GM18499 (cell line): ENCODE data around the gene CD300H.

Experiments
- ATAC-seq: cut with Tn5 transposase; IDR thresholded peaks from one replicate; pipeline ENCODE4 v1.9.1; 2021; ENCODE audit warnings: moderate number of reproducible peaks; ENCODE audit not compliant: insufficient read depth, unreplicated experiment

The CD300H gene

DNA sequence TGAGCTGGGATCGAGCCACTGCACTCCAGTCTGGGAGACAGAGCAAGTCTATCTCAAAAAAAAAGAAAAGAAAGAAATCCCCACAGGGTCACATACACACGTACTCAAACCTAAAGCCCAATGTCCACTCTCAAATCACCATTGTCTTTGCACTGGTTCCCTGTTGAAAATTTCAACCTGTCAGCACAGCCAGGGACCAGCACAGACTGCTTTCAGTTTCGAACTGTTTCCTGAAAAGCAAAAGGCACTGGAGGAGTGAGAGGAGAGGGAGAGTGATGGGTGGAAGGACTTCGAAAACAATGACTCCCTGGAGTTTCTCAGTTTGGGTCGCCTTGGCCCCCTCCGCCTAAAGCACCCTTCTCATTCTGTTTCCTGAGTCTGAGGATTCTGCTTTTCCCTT is 12.4 kb downstream of the CD300H start:
- ATAC-seq, result no peak

DNA sequence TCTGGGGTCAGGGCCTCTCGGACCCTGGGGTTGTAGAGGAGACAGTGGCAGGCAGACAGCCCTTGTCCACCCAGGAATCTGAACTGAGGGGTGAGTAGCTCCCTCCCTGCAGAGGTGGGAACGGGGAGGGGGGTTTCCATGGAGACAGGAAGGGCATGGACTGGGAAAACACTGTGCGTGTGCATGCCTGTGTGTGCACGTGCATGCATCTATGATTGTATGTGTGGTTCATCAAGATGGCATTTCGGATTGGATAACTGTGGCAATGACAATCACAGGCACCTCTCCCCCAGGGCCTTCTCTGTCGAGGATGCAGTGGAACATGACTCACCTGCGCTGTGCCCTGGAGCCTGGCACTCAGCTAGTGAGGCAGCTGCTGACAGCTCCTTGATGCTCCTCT is 15.3 kb downstream of the CD300H start:
- ATAC-seq, result no peak

DNA sequence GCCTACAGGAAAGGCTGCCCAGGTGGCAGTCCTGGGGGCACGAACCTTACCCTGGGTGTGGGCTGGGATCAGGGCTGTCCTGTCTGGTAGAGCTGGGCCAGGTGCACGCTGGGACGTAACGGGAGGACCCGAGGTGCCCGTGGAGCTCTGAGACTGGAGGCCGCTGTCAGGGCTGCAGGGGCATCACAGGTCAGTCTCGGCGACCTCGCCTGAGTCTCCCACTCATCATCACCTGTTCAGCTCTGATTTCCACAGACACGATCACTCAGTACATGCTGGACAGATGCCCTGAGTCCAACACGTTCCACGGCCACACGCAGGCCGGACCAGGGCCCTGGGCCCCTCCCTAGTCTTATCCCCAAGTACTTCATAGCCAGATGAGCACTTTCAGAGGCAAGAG is 16.7 kb downstream of the CD300H start:
- no peak for ATAC-seq

DNA sequence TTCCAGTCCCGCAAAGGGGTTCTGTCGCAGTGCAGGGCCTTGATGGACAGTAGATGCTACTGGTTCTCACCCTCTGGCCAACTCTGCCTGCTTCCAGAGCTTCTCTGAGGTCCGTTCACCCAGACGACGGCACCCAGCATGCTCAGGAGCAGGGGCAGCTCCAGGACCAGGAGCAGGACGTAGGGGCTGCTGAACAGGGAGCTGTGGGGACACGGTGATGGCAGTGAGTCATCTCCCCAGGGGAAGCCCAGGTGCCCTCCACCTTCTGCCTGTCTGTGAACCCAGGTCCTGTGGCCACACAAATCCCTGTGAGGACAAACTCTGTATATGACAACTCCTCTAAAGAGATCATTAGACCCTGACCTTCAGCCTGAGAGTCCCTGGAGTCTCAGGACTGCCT is 18.0 kb downstream of the CD300H start:
- ATAC-seq, result no peak

DNA sequence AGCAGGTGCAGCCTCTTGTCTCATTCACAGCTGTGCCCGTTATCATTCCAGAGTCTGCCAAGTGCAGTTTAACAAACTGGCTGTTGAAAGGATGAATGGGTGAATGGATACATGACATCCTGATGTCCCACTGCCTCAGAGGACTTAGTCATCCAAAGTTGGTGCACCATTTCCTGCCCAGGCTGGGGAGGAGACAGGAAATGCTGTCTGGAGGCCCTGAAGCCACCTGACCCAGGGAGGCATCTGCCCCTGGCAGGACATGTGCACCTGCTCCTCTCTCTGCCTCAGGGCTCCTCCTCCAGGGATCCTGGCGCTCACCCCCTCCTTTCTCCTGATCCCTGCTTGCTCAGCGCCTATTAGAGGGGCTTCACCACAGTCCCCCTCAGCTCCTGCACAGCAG is 19.6 kb downstream of the CD300H start:
- ATAC-seq, result no peak

DNA sequence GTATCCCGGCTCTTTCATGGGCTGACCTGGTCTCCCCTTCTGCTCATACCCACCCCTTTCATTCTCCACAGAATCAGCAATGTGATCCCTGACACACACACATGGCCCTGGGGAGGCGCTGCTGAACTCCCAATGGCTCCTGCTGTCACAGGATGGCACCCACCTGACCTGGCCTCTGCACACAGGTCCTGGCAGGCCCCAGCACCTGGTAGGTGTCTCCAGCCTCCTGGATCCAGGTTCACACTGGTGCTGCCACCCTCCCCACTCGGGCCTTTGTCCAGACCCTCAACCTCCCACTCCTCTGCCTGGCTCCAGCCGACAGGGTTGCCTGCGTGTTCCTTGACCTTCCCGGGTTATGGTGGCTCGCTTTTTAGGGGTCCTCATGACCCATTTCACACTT is 20.0 kb downstream of the CD300H start:
- no peak for ATAC-seq

DNA sequence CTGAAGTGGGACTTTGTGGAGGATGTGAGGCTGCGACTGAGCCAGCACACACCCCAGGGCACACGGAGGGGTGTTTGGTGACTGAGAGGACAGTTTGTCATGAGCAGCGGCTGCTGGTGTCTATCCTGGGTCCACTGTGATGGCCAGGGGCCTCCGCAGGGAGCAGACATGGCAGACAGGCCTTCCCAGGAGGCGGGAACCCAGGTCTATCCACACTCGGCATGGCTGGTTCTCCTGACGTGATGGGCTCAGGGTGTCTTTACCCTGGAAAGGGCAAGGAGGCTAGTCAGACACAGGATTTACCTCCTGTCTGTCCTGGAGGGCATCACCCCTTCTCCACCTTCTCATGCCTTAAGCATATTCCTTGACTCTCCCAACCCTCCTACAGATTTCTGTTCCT is 20.7 kb downstream of the CD300H start:
- ATAC-seq, result no peak

DNA sequence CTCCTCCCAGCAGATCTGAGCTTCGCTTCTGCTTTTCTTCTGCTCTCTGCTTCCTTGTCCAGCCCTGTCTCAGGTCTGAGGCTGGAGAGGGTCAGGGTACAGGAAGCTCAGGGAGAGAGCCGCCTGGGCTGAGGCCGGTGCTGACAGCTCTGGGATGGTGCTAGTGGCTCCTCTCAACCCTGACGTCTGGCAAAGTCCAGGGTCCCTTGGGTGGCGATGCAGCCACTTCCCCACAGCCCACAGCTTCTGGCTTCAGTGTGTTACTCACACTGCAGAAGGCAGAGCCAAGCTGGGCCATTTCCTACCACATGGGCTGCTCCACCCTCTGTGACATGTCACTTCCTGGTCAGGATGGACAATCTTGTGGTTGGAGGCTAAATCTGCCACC is 21.5 kb downstream of the CD300H start, which contains the start of gene CD300C:
CD300C (minus strand) TSS at position 273 of the 388 bp plus-strand sequence. CDS start 333 bp downstream, outside the sequence.
- ATAC-seq, result no peak

DNA sequence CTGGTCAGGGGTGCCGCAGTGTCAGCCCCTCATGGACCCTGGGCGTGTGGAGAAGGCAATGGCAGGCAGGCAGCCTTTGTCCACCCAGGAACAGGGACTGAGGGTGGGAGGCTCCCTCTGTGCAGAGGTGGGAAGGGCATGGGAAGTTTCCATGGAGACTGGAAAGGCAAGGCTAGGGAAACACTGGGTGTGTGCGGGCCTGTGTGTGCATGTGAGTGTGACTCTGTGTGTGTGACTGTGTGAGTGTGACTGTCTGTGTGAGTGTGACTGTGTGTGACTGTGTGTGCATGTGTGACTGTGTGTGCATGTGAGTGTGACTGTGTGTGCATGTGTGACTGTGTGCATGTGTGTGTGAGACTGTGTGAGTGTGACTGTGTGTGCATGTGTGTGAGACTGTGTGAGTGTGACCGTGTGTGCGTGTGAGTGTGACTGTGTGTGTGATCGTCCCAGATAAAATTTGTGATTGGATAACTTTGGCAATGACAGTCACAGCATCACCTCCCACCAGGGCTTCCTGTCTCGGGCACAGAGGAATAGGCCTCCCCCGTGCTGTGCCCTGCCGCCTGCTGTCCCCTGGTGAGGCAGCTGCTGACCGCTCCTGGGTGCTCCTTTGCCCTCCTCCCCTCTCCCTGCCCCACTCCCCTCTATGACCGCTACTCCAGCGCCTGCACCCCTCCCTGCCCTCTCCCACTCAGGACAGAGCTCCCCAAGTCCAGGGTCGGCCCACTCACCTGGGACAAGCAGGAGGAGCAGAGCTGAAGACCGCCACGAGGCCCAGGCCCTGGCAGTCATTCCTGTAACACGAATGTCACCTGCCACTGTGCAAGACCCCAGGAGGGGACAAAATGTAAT is 22.1 kb downstream of the CD300H start:
- no peak for ATAC-seq

DNA sequence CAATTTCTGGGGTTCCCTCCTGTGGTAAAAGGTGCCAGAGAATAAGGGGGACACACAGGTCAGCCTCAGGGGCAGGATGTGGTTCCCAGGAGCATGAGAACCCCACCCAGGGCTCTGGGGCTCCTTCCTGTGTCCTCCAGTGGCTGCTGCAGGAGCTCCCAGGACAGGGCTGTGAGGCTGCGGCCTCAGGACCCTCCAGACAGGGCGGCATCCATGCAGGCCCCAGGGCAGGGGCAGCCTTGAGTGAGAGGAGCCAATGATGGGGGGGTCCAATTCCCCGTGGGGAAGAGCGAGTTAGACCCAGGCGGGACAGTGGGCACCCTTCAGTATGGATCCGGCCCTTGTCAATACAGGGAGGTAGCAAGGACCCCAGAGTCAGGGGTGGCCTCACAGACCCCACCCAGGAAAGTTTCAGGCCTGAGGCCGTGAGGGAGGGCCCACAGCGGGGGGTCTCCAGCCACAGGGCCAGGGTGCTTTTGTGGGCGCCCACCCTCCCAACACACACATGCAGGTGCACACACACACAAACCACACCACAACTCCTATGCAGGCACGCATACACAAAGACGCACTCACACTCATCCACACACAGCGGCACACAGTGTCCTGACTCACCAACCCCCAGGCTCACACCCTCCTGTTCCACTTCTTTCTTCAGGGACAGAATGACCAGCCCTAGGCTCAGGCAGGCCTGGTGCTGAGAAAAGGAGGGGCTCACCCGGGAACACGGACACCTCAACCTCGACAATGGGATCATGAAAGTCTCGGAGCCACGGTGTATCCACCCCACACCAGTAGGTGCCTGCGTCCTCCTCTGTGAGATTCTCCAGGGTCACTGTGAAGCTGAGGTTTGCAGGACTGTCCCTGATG is 23.2 kb downstream of the CD300H start:
- ATAC-seq, result no peak

DNA sequence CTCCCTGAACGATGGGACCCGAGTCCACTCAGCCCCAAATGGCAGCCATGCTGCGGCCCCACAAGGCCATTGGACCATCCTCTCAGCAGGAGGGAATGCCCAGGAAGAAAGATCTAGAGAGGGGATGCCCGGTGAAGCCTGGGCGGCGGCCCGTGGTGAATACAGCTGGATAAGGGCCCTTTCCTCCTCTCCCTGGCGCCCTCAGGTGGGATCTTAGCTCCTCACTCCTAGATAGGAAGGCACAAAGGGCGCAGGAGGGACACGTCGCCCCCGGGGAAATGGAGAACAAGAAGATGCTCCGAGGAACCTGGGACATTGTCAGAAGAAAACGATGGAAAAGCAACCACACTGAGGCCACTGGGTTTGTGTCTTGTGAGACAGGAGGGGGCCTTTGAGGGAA is 23.9 kb downstream of the CD300H start:
- no peak for ATAC-seq

DNA sequence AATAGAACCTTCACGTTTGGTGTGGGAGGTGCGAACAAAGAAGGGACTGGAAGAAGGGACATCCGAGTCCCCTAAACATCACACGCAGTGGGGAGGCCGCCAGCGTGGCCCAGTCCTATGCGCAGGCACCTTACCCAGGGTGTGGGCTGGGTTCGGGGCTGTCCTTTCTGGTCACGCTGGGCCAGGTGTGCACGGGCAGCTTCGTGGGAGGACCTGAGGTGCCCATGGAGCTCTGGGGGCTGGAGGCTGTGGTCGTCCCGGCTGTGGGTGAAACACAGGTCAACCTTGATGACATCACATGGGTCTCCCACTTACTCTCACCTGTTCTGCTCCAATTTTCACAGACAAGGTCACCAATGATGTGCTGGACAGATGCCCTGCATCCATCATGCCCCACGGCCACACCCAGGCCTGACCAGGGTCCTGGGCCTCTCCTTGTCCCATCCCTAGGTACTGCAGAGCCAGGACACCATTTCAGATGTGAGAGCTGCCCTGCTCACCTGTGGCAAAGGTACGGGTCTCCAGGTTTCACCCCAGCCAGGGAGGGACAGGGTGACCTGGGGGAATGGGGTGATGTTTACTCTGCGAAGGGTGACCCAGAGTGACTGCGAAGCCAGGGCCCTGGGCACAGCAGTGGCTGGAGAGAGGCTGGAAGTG is 24.5 kb downstream of the CD300H start:
- no peak for ATAC-seq

DNA sequence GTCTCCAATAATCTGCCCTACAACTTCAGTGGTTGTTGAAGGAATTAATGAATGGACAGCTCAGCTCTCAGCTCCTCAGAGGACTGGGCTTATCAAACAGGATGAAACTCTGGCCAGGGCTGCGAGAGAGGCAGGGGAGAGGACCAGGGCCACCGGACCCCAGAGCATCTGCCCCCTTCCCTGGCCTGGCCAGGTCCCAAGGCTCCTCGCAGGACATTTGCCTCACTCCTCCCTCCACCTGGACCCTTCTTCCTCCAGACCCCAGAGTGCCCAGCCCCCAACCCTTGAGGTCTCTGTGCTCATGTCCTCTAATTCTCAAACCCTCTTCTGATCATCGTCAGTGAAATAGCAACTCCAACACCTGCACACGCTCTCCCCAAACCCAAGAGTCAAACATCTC is 25.1 kb downstream of the CD300H start:
- ATAC-seq, result no peak

DNA sequence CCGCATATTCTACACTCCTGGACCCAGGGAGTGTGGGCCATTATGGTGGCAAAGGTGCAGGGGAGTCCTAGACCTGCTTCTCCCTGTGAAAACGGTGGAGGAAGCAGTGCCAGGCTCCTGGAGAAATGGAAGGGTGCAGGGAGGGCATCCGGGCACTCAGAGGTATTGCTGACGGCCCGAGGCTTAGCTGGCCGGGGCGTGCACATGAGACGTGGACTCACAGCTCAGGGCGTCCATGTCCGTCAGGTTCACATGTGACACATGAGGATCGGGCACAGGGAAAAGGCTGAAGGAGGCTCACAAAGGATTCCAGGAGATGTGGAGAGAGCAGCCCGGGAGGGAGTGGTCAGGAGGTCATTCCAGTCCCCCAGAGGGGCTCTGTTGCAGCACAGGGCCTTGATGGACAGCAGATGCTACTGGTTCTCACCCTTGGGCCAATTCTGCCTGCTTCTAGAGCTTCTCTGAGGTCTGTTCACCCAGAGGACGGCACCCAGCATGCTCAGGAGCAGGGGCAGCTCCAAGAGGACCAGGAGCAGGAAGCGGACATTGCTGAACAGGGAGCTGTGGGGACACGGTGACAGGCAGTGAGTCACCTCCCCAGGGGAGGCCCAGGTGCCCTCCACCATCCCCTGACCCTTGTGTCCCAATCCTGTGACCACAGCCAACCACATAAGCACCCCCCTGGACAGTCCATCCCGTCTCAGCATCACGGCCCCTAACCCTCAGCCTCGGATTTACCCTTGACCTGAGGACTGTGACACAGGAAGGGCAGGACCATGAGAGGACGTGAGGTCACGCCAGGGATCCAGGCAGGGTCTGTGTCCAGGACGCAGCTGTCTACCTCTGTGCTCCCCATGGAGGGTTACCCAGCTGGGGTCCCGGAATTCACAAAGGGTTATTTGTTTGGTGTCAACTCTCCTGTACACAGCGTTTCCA is 25.9 kb downstream of the CD300H start:
- no peak for ATAC-seq

DNA sequence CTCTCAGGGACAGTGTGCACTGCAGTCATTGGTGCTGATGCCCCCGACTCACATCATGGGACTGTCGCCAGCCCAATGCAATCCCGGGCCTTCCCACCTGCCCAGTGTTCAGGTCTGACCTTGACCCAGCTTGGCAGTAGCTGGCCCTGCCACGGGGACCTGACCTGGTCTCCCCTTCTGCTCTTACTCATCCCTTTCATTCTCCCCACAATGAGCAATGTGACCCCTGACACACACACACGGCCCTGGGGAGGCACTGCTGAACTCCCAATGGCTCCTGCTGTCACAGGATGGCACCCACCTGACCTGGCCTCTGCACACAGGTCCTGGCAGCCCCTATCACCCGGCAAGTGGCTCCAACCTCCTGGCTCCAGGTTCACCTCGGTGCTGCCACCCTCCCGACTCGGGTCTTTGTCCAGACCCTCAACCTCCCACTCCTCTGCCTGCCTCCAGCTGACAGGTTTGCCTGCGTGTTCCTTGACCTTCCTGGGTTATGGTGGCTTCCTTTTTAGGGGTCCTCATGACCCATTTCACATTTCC is 28.0 kb downstream of the CD300H start:
- ATAC-seq, result no peak

DNA sequence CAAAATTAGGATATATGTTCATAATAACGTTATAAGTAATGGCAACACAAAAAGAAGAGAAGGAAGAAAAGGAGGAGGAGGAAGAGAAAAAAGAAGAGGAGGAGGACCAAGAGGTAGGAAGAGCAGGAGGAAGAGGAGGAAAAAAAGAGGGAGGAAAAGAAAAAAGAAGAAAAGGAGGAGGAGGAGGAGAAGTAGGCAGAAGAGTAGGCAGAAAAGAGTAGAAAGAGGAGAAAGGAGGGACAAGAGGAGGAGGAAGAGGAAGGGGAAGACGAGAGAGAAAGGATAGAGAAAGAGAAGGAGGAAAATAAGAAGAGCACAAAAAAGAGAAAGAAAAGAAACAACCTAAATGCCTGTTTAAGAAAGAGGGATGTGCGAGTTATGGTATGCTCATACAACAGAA is 30.4 kb downstream of the CD300H start:
- ATAC-seq, result no peak

DNA sequence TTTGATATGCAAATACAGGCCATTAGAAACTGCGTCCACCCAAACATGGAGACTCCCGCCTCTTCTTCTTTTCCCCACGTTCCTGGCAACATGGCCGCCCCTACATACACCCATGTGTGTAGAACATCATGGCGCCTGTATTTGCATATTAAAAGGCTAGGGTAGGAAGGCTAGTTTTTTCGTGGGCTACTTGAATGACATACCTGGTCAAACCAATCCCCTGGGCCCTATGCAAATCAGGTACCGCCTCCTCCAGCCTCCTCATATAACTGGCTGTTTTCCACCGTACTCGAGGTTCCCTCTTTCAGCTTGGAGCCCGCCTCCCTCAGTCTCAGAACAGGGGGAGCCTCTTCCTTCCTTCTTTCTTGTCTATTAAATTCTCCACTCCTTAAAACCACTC is 35.2 kb downstream of the CD300H start:
- no peak for ATAC-seq

DNA sequence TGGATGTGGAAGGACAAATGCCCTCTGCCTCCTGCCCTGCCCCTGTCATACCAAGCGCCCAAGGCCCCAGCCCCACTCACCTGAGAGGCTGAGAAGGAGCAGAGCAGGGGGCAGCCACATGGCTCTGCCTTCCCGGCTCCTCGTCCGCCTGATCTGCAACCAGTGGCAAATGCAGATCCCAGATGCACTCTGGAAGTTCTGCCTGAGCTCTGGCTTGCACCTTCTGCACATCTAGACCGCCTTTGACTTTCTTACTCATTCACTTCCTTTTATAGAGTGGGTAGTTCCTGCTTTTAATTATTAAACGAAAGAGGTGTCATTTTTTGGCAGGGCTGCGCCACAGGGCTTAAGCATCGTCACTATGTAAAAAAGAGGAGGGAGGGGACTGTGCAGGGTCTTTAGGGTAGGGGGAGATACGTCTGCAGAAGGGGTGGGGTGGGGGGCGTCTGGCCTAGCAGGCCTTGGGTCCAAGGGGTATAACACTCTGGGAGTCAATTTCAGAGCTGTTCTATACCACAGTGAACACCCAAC is 36.0 kb downstream of the CD300H start, which contains the start of gene CD300LB:
CD300LB (minus strand) TSS at position 245 of the 531 bp plus-strand sequence; CDS start at position 120, 125 bp downstream.
- ATAC-seq, result no peak

DNA sequence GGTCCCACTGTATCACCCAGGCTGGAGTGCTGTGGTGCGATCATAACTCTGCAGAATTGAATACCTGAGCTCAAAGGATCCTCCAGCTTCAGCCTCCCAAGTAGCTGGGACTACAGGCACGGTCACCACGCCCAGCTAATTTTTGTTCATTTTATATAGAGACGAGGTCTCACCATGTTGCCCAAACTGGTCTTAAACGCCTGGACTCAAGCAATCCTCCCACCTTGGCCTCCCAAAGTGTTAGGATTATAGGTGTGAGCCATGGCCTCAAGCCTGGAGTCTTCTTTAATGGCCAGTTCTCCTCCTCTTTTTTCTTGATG is 36.5 kb downstream of the CD300H start:
- ATAC-seq, result no peak
